Osteocyte (in vitro differentiated cells): ENCODE data around the gene PDE4A. TPM values are rescaled to one million over a fixed set of nuclear protein-coding genes. Genes with fewer than 3 reads are reported as not detected.
"Not testable (repeated sequence)": the region's sequence is repeated elsewhere in the genome, so short reads cannot be mapped to it uniquely, and the experiment has no call there.

Experiments
- DNase-seq: peaks from one replicate; pipeline ENCODE4 v3.0.0; 2021; ENCODE audit warnings: mixed read lengths; ENCODE audit not compliant: unreplicated experiment; ENCODE audit errors: extremely low spot score
- H3K27ac Mint-ChIP-seq: one replicate; pipeline ENCODE4 v1.8.0; 2021; ENCODE audit warnings: mild to moderate bottlenecking, mixed read lengths; ENCODE audit not compliant: unreplicated experiment
- H3K27me3 Mint-ChIP-seq: one replicate; pipeline ENCODE4 v1.8.0; 2021; ENCODE audit warnings: mixed read lengths; ENCODE audit not compliant: unreplicated experiment
- H3K36me3 Mint-ChIP-seq: one replicate; pipeline ENCODE4 v1.8.0; 2021; ENCODE audit warnings: mixed read lengths; ENCODE audit not compliant: unreplicated experiment
- H3K4me1 Mint-ChIP-seq: one replicate; pipeline ENCODE4 v1.8.0; 2021; ENCODE audit warnings: mixed read lengths; ENCODE audit not compliant: unreplicated experiment
- H3K4me3 Mint-ChIP-seq: one replicate; pipeline ENCODE4 v1.8.0; 2021; ENCODE audit warnings: mild to moderate bottlenecking, moderate library complexity, mixed read lengths; ENCODE audit not compliant: unreplicated experiment
- H3K9me3 Mint-ChIP-seq: one replicate; pipeline ENCODE4 v1.8.0; 2021; ENCODE audit warnings: mixed read lengths; ENCODE audit not compliant: unreplicated experiment
- CTCF ChIP-seq: fragments of 200-600 bp; sonication (generic); IDR thresholded peaks from 2 replicates; pipeline ENCODE4 v1.5.0; 2021; ENCODE audit warnings: antibody characterized with exemption, mild to moderate bottlenecking, moderate library complexity
- total RNA-seq: library from RNA; stranded (reverse); gene quantifications from 2 replicates; pipeline ENCODE4 v1.2.1, GENCODE V29; 2021

PDE4A gene
- total RNA-seq, 1 donor from 2014 or later = 12.7 TPM

GRCh38 chr19:10395436-10395835, 24.9 kb upstream of the PDE4A start:
- H3K4me3 Mint-ChIP-seq = no peak overlapping the region
- no peaks in the 10 kb centered on the region for H3K27me3 Mint-ChIP-seq
- H3K36me3 Mint-ChIP-seq = peaks cover 20% of the 10 kb centered on the region
- H3K4me1 Mint-ChIP-seq = no peaks in the 10 kb centered on the region
- TF ChIP-seq CTCF = no peak
- no peaks in the 10 kb centered on the region for H3K9me3 Mint-ChIP-seq
- no peak for DNase-seq
- H3K27ac Mint-ChIP-seq = no peak overlapping the region

GRCh38 chr19:10395917-10396316, 24.4 kb upstream of the PDE4A start:
- Mint-ChIP-seq H3K9me3 (no peaks in the 10 kb centered on the region), H3K27ac (no peak overlapping the region), H3K4me3 (no peak overlapping the region), H3K36me3 (peaks cover 17% of the 10 kb centered on the region), H3K4me1 (no peaks in the 10 kb centered on the region), H3K27me3 (no peaks in the 10 kb centered on the region)
- no peak for DNase-seq
- TF ChIP-seq CTCF = no peak

- Mint-ChIP-seq H3K4me3 (no peak overlapping the region), H3K27ac (no peak overlapping the region), H3K4me1 (peaks cover 16% of the 10 kb centered on the region), H3K9me3 (no peaks in the 10 kb centered on the region), H3K27me3 (no peaks in the 10 kb centered on the region), H3K36me3 (peaks cover 10% of the 10 kb centered on the region)
- TF ChIP-seq CTCF = no peak
- no peak for DNase-seq
Observed at GRCh38 chr19:10398819-10399218, 21.5 kb upstream of the PDE4A start.

GRCh38 chr19:10399340-10399739, 21.0 kb upstream of the PDE4A start:
- H3K4me3 Mint-ChIP-seq, H3K9me3 Mint-ChIP-seq, H3K36me3 Mint-ChIP-seq, H3K27ac Mint-ChIP-seq, DNase-seq, H3K27me3 Mint-ChIP-seq: not testable (repeated sequence)
- peaks cover 16% of the 10 kb centered on the region for H3K4me1 Mint-ChIP-seq

GRCh38 chr19:10399878-10400277, 20.5 kb upstream of the PDE4A start:
- peaks cover 20% of the 10 kb centered on the region for H3K4me1 Mint-ChIP-seq
- no peak for DNase-seq
- H3K27me3 Mint-ChIP-seq = no peaks in the 10 kb centered on the region
- H3K27ac Mint-ChIP-seq = no peak overlapping the region
- no peak overlapping the region for H3K4me3 Mint-ChIP-seq
- no peak for TF ChIP-seq CTCF
- H3K36me3 Mint-ChIP-seq = peaks cover 10% of the 10 kb centered on the region
- no peaks in the 10 kb centered on the region for H3K9me3 Mint-ChIP-seq

GRCh38 chr19:10402441-10403038, 17.8 kb upstream of the PDE4A start:
- H3K27me3 Mint-ChIP-seq = peaks cover 5% of the 10 kb centered on the region
- peak overlapping the region; percentile 92 for H3K4me3 Mint-ChIP-seq
- peaks cover 29% of the 10 kb centered on the region for H3K4me1 Mint-ChIP-seq
- no peaks in the 10 kb centered on the region for H3K9me3 Mint-ChIP-seq
- H3K36me3 Mint-ChIP-seq = peaks cover 2% of the 10 kb centered on the region
- no peak for TF ChIP-seq CTCF
- DNase-seq = no peak
- H3K27ac Mint-ChIP-seq = peak overlapping the region; percentile 85
